ENCODE measurements around the gene FXYD2. TPM values are rescaled to one million over a fixed set of nuclear protein-coding genes. Genes with fewer than 3 reads are reported as not detected.

The FXYD2 gene
- total and polyA plus RNA-seq, 2 of the 4 experiments (the other 2 are of a cell fraction): 0.09 TPM; not detected in 1

DNA sequence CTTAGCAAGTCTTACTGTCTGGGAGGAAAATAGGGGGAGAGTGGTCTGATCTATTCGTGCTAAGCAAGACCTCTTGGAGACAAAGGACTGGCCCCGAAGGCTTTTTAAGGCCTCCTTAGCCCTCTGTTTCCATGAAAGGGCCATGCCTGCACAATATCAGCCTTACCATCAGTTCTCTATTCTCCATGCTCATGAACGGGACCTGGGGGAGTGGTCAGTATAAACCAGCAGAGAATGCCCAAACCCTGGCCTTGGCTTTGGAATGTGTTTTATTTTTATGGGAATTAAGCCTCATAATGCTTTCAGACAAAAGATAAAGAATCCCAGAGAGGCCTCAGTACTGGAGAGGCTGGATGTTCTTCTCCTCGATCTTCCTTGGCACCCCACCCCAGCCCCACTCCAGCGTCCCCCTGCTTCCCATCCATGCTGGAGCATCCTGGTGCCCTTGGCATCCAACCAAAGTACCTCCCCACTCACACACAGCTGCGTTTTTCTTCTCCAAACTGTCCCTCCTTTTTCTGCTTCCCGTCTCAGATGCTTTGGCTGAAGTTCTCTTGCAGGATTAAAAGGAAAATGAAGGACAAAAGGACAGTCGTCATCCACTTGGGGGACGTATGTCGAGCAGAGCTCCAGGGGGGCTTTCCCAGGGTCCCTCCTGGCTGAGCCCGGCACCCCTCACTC is 33.3 kb upstream of the FXYD2 start (continued):
- no peak for TF ChIP-seq RAD21 (IDR thresholded peaks at IDR 0.05; ENCODE audit: low read length)
- TF ChIP-seq MXI1 (IDR thresholded peaks at IDR 0.05; ENCODE audit: borderline replicate concordance, low read depth, low read length): no peak
- TF ChIP-seq FOS (IDR thresholded peaks at IDR 0.05; ENCODE audit: low read depth, low read length): no peak
- no peak for TF ChIP-seq NFE2L2 (IDR thresholded peaks at IDR 0.05; ENCODE audit: low read depth, low read length)
- no peak for TF ChIP-seq CEBPB (IDR thresholded peaks at IDR 0.05; ENCODE audit: low read depth, low read length)

- WGBS, 2 experiments (ENCODE audit: extremely low coverage in 2 of 2, insufficient read length in 1 of 2): 67% methylated on average over 1 of the region's 13 CpGs; no CpG with 5 or more reads in 1 of the 2 experiments
- no peak overlapping the region for H4K8ac ChIP-seq (ENCODE audit: low read depth in 2 of 2, low read length in 2 of 2)
- no peak for DNase-seq
- H3K56ac ChIP-seq (ENCODE audit: extremely low read depth, insufficient read depth, low read length): no peak overlapping the region
- H3K4ac ChIP-seq (ENCODE audit: low read depth, low read length): no peak overlapping the region
- no peaks in the 10 kb centered on the region for H3K9me3 ChIP-seq (ENCODE audit: control insufficient read depth, insufficient read depth, low read length)
- intact Hi-C loops (cut with micrococcal nuclease) (no loop called here), dilution Hi-C loops (cut with HindIII; ENCODE audit: low sequenced_read_pairs, unreplicated experiment) (no loop called here), in situ Hi-C loops (cut with MboI; ENCODE audit: low sequenced_read_pairs) (no loop called here)
- ChIA-PET CTCF (interaction anchor here (0.9 kb wide), 1 partner anchor 12 kb away, joined by 3 read pairs; no protein-coding TSS in a partner anchor), POLR2A (ENCODE audit: unreplicated experiment) (interaction anchor here (0.6 kb wide), 1 partner anchor 189 kb away, joined by 11 read pairs; no protein-coding TSS in a partner anchor)
- H3K9me1 ChIP-seq (ENCODE audit: insufficient read depth, low read length): no peaks in the 10 kb centered on the region
- no peak overlapping the region for H2AFZ ChIP-seq (replicated peaks; ENCODE audit: low read length, poor library complexity)
- no peak overlapping the region for H2BK120ac ChIP-seq (ENCODE audit: low read depth, low read length)
- no peak overlapping the region for H3K9ac ChIP-seq (ENCODE audit: low read depth, low read length)
- no peak overlapping the region for H3K18ac ChIP-seq (ENCODE audit: low read depth, low read length)
- no peak overlapping the region for H3K4me3 ChIP-seq (ENCODE audit: insufficient read depth, low read depth, low read length)
- no peak overlapping the region for H2BK15ac ChIP-seq (ENCODE audit: low read depth, low read length)
- H3K27ac ChIP-seq (ENCODE audit: insufficient read depth, low read length): no peak overlapping the region
- no TSS peak for BruUV-seq (replicated peaks)
- H2AK5ac ChIP-seq (ENCODE audit: low read depth, low read length): no peak overlapping the region
- H3K4me2 ChIP-seq (ENCODE audit: low read depth, low read length): no peak overlapping the region
- no peak for ATAC-seq (ENCODE audit: low read depth)
- no peaks in the 10 kb centered on the region for H3K79me1 ChIP-seq (ENCODE audit: low read depth in 1 of 2, low read length in 2 of 2)
- no peak overlapping the region for H4K91ac ChIP-seq (ENCODE audit: insufficient read depth, low read depth, low read length)
- H2AK9ac ChIP-seq (replicated peaks; ENCODE audit: low read depth, low read length, poor library complexity): no peak overlapping the region
- H2BK20ac ChIP-seq (ENCODE audit: low read depth, low read length): no peak overlapping the region
- no peak overlapping the region for H2BK5ac ChIP-seq (ENCODE audit: low read depth, low read length, poor library complexity, severe bottlenecking)
- no peaks in the 10 kb centered on the region for H4K20me1 ChIP-seq (ENCODE audit: insufficient read depth, low read length)
- H4K5ac ChIP-seq (ENCODE audit: low read depth, low read length): no peak overlapping the region
- no peak overlapping the region for H3K23ac ChIP-seq (ENCODE audit: low read depth, low read length)
- H3K36me3 ChIP-seq (ENCODE audit: control insufficient read depth, insufficient read depth, low read length): no peaks in the 10 kb centered on the region
- H3K27me3 ChIP-seq (ENCODE audit: control insufficient read depth, insufficient read depth, low read length): peaks cover 8% of the 10 kb centered on the region
- no peak overlapping the region for H3K14ac ChIP-seq (replicated peaks; ENCODE audit: low read depth, low read length)
- H3K4me1 ChIP-seq (ENCODE audit: control insufficient read depth, insufficient read depth, low read length): no peaks in the 10 kb centered on the region
- TF ChIP-seq ELK1 (IDR thresholded peaks at IDR 0.05; ENCODE audit: borderline replicate concordance, low read depth, low read length): no peak
- TF ChIP-seq MAFK (IDR thresholded peaks at IDR 0.05; ENCODE audit: low read depth, low read length): no peak
- no peak for TF ChIP-seq FOS (IDR thresholded peaks at IDR 0.05; ENCODE audit: low read depth, low read length)
- no peak for TF ChIP-seq CHD1 (IDR thresholded peaks at IDR 0.05; ENCODE audit: low read depth, low read length)
- TF ChIP-seq SMC3 (IDR thresholded peaks at IDR 0.05; ENCODE audit: low read depth, low read length): no peak
- no peak for TF ChIP-seq RFX5 (IDR thresholded peaks at IDR 0.05; ENCODE audit: low read depth, low read length)
- TF ChIP-seq, protein P1, sequence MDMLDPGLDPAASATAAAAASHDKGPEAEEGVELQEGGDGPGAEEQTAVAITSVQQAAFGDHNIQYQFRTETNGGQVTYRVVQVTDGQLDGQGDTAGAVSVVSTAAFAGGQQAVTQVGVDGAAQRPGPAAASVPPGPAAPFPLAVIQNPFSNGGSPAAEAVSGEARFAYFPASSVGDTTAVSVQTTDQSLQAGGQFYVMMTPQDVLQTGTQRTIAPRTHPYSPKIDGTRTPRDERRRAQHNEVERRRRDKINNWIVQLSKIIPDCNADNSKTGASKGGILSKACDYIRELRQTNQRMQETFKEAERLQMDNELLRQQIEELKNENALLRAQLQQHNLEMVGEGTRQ (IDR thresholded peaks at IDR 0.05; ENCODE audit: low read depth, low read length): no peak
- TF ChIP-seq RCOR1 (IDR thresholded peaks at IDR 0.05; ENCODE audit: insufficient replicate concordance, low read length): no peak
- TF ChIP-seq POLR2A (IDR thresholded peaks at IDR 0.05; ENCODE audit: low read depth, low read length): no peak
- TF ChIP-seq CEBPB (IDR thresholded peaks at IDR 0.05; ENCODE audit: low read depth, low read length): no peak
Observed at GRCh38 chr11:117855912-117856651, 31.5 kb upstream of the FXYD2 start.

Data from IMR-90 (cell line).